Measurements from ENCODE around the gene BEST1. TPM values are rescaled to one million over a fixed set of nuclear protein-coding genes. Genes with fewer than 3 reads are reported as not detected.
A peak's percentile ranks its signal among the peaks of the same experiment; 100 is the strongest.

BEST1 gene
- total RNA-seq, 2 donors from 2014 or later, result 0.58 to 0.77 TPM

DNA sequence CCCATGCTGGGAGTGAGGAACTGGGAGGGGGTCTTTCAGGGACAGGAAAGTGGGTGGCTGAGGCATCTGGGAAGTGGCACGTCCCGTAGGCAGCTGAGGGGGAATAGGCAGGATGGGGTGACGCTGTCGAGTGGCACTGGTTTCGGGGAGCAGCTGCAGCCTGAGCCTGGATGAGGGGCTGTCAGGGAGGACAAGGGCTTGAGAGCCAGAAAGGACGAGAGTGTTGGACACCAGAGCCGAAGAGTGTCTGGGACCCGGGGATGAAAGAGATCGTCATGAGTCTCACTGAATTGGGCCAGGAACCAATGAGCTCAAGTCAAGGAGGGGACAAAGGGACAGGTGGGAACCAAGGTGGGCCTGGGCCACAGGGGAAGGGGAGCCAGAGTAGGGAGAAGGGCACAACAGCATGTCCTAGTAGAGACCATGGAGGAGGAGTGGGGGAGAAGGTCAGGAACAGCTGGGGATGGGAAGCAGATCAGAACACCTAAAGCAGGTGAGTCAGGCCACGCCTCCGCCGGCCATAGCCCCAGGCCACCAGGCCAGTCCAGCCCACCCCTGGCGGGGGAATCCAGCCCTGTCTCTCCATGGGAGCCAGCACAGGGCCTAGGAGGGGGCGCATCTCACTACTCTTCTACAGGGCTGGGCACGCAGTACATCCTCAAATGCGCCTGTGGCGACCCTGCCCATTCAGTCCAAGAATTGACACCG is 37.0 kb upstream of the BEST1 start:
- peak; percentile 14 for DNase-seq
- Histone ChIP-seq H3K27me3 (peaks cover 11% of the 10 kb centered on the region), H3K27ac (no peak overlapping the region), H3K36me3 (no peaks in the 10 kb centered on the region), H3K9me3 (no peaks in the 10 kb centered on the region), H3K9ac (ENCODE audit: low read depth in 2 of 2, low read length in 2 of 2) (no peak overlapping the region), H3K4me3 (no peak overlapping the region), H3K4me1 (no peaks in the 10 kb centered on the region)
- TF ChIP-seq, protein P1, sequence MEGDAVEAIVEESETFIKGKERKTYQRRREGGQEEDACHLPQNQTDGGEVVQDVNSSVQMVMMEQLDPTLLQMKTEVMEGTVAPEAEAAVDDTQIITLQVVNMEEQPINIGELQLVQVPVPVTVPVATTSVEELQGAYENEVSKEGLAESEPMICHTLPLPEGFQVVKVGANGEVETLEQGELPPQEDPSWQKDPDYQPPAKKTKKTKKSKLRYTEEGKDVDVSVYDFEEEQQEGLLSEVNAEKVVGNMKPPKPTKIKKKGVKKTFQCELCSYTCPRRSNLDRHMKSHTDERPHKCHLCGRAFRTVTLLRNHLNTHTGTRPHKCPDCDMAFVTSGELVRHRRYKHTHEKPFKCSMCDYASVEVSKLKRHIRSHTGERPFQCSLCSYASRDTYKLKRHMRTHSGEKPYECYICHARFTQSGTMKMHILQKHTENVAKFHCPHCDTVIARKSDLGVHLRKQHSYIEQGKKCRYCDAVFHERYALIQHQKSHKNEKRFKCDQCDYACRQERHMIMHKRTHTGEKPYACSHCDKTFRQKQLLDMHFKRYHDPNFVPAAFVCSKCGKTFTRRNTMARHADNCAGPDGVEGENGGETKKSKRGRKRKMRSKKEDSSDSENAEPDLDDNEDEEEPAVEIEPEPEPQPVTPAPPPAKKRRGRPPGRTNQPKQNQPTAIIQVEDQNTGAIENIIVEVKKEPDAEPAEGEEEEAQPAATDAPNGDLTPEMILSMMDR (IDR thresholded peaks at IDR 0.05), result no peak
- intact Hi-C loops (cut with DNase I), result no loop called here

DNA sequence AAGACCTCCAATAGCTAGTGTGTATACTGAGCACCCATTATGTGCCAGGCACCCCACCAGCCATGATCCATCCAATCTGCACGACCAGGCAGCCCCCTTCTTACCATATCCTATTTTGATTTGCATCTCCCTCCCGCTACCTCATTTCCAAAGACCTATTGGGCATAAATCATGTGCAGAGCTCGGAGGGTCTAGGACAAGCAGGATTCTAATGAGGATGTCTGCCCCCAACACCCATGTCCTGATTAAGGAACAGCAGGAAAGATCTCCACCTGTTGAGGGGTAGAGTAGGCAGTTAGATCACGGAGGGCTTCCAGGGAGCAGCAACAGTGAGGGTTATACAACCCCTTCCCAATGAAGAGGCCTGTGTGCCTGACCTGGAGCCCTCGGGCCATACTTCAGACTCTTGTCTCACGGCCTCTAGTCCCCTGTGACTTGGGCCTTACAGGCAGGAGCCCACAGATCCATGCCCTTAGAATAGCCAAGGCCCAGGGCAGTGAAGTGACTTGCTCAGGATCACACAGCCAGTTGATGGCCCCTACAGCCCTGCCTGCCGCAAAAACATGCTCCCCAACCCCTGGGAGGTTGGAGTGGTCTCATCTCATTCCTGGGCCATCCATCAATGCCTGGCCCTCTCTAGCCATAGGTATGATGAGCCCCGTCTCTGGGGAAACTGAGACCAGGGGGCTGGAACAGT is 36.3 kb upstream of the BEST1 start:
- H3K27me3 ChIP-seq, result peaks cover 17% of the 10 kb centered on the region
- H3K9ac ChIP-seq (ENCODE audit: low read depth in 2 of 2, low read length in 2 of 2), result no peak overlapping the region
- H3K27ac ChIP-seq, result no peak overlapping the region
- DNase-seq, result peak; percentile 13
- H3K9me3 ChIP-seq, result no peaks in the 10 kb centered on the region
- intact Hi-C loops (cut with DNase I), result no loop called here
- no peaks in the 10 kb centered on the region for H3K36me3 ChIP-seq
- H3K4me3 ChIP-seq, result no peak overlapping the region
- H3K4me1 ChIP-seq, result no peaks in the 10 kb centered on the region
- TF ChIP-seq, protein P1 (IDR thresholded peaks at IDR 0.05), result no peak

DNA sequence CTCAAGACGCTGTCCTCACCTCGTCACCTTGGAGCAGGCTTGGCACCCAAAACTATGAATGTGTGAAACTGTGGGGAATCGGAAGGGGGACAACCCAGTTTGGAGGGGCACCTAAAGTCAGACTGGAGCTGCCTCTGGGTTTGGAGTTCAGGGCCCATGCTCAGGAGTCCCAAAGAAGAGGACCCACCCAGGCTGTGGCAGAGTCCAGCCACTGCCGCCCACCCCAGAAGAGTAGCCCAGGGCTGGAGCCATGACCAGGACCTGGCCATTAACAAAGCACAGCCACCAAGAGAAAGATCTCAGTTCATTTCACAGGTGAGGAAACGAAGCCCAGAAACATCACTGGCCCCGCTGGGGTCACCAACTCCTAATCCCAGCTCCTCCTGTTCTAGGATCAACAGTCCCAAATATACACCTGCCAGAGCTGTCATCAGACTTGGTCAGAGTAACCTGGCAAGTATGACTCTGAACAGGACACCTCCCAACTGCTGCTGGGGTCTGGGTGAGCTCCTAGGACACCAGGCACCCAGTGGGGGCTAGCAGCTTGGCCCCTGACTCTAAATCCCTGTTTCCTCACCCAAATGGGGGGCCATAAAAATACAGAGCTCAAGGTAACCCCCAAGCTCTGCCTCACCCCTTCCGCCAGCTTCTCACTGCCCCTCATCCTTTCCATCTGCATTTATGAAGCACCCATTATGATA is 35.5 kb upstream of the BEST1 start:
- Histone ChIP-seq H3K9ac (ENCODE audit: low read depth in 2 of 2, low read length in 2 of 2) (no peak overlapping the region), H3K4me1 (no peaks in the 10 kb centered on the region), H3K4me3 (no peak overlapping the region), H3K9me3 (no peaks in the 10 kb centered on the region), H3K36me3 (no peaks in the 10 kb centered on the region), H3K27ac (no peak overlapping the region), H3K27me3 (peaks cover 17% of the 10 kb centered on the region)
- TF ChIP-seq, protein P1 (IDR thresholded peaks at IDR 0.05), result no peak
- peak; percentile 14 for DNase-seq
- intact Hi-C loops (cut with DNase I), result no loop called here

DNA sequence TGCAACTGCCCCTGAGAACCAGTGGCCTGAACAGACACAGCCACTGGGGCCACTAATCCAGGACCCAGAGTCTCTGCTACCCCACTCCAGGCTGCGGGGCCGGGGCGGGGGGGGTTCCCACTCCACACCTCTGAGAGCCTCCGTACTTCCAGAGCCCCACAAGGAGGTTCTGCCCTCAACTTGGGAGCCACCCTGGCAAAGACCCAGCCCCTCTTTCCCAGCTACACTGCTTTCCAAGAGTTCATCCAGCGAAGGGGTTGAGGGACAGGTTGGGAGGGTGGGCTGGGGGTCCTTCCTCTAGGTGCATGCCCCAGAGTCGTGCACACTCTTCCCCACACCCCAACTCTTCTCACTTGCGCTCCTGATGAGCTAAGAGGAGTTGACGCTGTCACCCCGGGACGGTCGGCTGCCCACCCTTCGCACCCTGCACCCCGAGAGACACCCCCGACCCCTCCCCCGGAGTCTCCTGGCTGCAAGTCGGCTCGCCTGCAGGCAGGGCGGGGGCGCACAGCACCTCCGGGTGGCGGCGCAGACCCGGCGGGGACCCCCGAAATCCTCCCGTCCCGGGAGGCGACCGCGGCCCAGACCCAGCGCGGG is 33.3 kb upstream of the BEST1 start:
- peak overlapping the region; percentile 40 for H3K4me3 ChIP-seq
- intact Hi-C loops (cut with DNase I), result no loop called here
- H3K27ac ChIP-seq, result peak overlapping the region; percentile 12
- TF ChIP-seq, protein P1 (IDR thresholded peaks at IDR 0.05), result no peak
- peaks cover 22% of the 10 kb centered on the region for H3K27me3 ChIP-seq
- no peaks in the 10 kb centered on the region for H3K4me1 ChIP-seq
- H3K36me3 ChIP-seq, result no peaks in the 10 kb centered on the region
- H3K9ac ChIP-seq (ENCODE audit: low read depth in 2 of 2, low read length in 2 of 2), result peak overlapping the region in 1 of 2 donors; percentile 43
- no peaks in the 10 kb centered on the region for H3K9me3 ChIP-seq
- peak; percentile 27 for DNase-seq

All from colonic mucosa (tissue), 4 donors.